T-helper 1 cell treated with Interleukin-12 subunit alpha and Interleukin-12 subunit beta and Interleukin-4 antibody, amounts not matched to agents 30 μg/mL and 1 μg/mL, for 36 hours (primary cell): ENCODE measurements around the gene SMYD4.

Experiments used
- H3K27ac Mint-ChIP-seq: one replicate; pipeline ENCODE4 v1.8.0; 2021; ENCODE audit warnings: mild to moderate bottlenecking, mixed read lengths
- H3K27me3 Mint-ChIP-seq: one replicate; pipeline ENCODE4 v1.8.0; 2021; ENCODE audit warnings: low read depth, mixed read lengths
- H3K36me3 Mint-ChIP-seq: one replicate; pipeline ENCODE4 v1.8.0; 2021; ENCODE audit warnings: low read depth, mixed read lengths
- H3K4me1 Mint-ChIP-seq: one replicate; pipeline ENCODE4 v1.8.0; 2021; ENCODE audit warnings: low read depth, mixed read lengths
- H3K4me3 Mint-ChIP-seq: one replicate; pipeline ENCODE4 v1.8.0; 2021; ENCODE audit warnings: mild to moderate bottlenecking, moderate library complexity, mixed read lengths
- H3K9me3 Mint-ChIP-seq: one replicate; pipeline ENCODE4 v1.8.0; 2021; ENCODE audit warnings: mixed read lengths

The SMYD4 gene

DNA sequence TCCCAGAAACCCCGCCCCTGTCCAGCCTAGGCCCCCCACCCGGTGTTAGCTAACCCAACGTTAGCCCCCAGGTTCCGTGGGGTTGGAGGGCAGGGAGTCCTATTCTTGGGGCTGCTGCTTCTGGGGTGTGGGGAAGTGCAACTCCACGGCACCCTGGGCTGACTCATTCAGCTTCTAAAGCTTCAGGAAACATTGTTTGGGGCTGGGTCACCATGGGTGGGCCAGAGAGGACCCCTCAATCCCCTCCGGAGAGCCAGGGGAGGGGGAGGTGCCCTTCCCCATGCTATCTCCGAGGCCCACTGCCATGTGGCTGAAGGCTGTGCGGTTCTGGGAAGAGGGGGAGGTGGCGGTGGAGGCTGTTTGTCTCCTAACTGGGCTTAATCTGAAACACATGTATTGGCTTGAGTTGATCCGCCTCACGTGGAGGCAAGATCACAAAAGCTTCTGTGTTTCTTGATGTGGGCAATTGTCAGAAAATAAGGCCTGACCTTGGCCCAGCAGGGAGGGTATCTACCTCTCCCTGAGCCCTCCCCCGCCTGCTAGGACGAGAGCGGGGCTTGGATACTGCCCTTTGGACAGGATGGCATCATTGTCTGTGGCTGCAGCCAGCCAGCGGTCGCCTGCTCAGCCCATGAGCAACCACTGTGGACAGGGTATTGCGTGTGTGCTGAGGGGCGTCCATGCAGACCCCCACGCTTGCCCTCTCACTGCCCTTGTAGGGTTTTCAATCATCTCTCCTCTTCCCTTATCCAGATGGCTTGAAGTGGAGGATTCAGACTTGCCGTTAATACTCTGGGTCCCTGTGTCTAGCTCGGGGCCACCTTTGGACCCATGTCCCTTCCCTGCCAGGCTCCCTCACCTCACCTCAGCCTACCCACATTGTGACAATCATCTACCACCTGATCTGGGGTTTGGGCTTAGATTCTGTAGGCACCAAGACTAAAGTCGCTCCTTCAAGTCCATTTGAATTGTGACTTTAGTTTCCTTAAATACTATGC lies 66.5 kb downstream of the SMYD4 start:
- H3K4me1 Mint-ChIP-seq = peaks cover 26% of the 10 kb centered on the region
- no peaks in the 10 kb centered on the region for H3K9me3 Mint-ChIP-seq
- peak overlapping the region; percentile 54 for H3K4me3 Mint-ChIP-seq

DNA sequence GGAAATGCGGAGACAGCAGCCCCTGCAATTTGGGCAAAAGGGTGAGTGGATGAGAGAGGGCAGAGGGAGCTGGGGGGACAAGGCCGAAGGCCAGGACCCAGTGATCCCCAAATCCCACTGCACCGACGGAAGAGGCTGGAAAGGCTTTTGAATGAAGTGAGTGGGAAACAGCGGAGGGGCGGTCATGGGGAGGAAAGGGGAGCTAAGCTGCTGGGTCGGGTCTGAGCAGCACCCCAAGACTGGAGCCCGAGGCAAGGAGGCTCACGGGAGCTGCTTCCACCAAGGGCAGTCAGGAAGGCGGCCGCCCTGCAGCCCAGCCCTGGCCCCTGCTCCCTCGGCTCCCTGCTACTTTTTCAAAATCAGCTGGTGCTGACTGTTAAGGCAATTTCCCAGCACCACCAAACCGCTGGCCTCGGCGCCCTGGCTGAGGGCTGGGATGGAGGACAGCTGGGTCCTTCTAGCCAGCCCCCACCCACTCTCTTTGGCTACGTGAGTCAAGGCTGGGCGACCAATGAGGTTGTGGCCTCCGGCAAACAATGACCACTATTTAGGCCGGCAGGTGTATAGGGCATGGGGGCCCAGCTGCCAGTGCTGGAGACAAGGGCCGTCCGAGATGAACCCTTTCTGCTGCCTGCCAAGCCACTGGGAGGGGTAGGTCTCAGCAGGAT lies 67.3 kb downstream of the SMYD4 start:
- Mint-ChIP-seq H3K27me3 (no peaks in the 10 kb centered on the region), H3K9me3 (no peaks in the 10 kb centered on the region), H3K4me1 (peaks cover 24% of the 10 kb centered on the region), H3K36me3 (peaks cover 4% of the 10 kb centered on the region), H3K27ac (peak overlapping the region; percentile 65), H3K4me3 (no peak overlapping the region)

More for the DNA sequence above, 66.5 kb downstream of the SMYD4 start:
- Mint-ChIP-seq H3K36me3 (peaks cover 4% of the 10 kb centered on the region), H3K27ac (peak overlapping the region; percentile 91), H3K27me3 (no peaks in the 10 kb centered on the region)

DNA sequence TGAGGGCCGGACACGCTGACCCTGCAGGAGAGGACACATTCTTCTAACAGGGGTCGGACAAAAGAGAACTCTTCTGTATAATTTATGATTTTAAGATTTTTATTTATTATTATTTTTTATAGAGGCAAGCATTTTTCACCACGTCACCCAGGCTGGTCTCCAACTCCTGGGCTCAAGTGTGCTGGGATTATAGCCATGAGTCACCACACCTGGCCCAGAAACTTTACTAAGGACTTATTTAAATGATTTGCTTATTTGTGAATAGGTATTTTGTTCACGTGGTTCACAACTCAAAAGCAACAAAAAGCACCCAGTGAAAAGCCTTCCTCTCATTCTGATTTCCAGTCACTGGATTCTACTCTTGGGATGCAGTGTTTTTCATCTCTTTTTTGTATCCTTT lies 70.2 kb downstream of the SMYD4 start:
- H3K27ac Mint-ChIP-seq = no peak overlapping the region
- no peak overlapping the region for H3K4me3 Mint-ChIP-seq
- H3K27me3 Mint-ChIP-seq = peaks cover 3% of the 10 kb centered on the region
- H3K9me3 Mint-ChIP-seq = no peaks in the 10 kb centered on the region
- H3K36me3 Mint-ChIP-seq = peaks cover 4% of the 10 kb centered on the region
- H3K4me1 Mint-ChIP-seq = peaks cover 23% of the 10 kb centered on the region

DNA sequence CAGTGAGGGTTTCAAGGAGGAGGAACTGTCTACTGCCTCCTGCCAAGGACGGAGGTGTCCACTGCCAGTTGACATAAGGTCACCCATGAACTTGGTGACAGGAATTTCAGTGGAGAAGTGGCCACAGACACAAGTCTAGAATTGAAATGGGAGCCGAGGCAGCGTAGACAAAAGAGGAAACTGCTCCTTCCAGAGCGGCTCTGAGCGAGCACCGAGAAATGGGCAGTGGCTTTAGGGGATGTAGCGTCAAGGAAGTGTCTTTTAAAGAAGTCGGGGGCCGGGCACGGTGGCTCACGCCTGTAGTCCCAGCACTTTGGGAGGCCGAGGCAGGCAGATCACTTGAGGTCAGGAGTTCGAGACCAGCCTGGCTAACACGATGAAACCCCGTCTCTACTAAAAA lies 70.9 kb downstream of the SMYD4 start:
- peaks cover 3% of the 10 kb centered on the region for H3K27me3 Mint-ChIP-seq
- no peaks in the 10 kb centered on the region for H3K9me3 Mint-ChIP-seq
- no peak overlapping the region for H3K4me3 Mint-ChIP-seq
- peaks cover 16% of the 10 kb centered on the region for H3K4me1 Mint-ChIP-seq
- no peak overlapping the region for H3K27ac Mint-ChIP-seq
- no peaks in the 10 kb centered on the region for H3K36me3 Mint-ChIP-seq

DNA sequence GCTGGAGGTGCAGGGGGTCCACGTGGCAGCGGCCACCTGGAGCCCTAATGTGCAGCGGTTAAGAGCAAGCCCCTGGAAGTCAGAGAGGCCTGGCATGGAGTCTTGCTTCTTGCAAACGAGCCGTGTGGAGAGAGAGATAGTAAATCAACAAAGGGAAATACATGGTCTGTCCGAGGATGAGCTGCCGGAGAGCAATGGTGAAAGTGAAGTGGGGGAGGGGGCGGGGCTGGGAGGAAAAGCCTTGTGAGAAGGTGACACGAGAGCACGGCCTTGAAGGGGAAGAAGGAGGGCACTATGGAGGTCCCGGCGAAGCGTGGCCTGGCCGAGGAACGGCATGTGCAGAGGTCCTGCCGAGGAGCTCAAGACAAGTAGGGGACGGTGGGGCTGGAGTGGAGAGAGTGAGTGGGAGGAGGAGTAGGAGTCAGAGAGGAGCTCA lies 73.9 kb downstream of the SMYD4 start:
- Mint-ChIP-seq H3K9me3 (no peaks in the 10 kb centered on the region), H3K4me3 (no peak overlapping the region), H3K36me3 (no peaks in the 10 kb centered on the region), H3K27me3 (peaks cover 3% of the 10 kb centered on the region), H3K27ac (no peak overlapping the region), H3K4me1 (peaks cover 3% of the 10 kb centered on the region)

DNA sequence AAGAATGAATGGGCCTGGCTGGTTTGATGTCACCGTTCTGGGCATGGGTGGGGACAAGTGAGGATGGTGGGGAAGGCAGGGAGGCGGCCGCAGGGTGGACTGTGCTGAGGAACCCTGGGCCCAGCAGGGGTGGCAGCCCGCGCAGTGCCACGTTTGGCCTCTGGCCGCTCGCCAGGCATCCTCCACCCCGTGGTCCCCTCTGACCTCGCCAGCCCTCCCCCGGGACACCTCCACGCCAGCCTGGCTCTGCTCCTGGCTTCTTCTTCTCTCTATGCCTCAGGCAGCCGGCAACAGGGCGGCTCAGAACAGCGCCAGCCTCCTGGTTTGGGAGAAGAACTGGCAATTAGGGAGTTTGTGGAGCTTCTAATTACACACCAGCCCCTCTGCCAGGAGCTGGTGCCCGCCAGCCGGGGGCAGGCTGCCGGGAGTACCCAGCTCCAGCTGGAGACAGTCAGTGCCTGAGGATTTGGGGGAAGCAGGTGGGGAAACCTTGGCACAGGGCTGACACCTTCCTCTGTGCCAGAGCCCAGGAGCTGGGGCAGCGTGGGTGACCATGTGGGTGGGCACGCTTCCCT lies 74.4 kb downstream of the SMYD4 start:
- no peaks in the 10 kb centered on the region for H3K36me3 Mint-ChIP-seq
- no peaks in the 10 kb centered on the region for H3K9me3 Mint-ChIP-seq
- H3K27me3 Mint-ChIP-seq = peaks cover 3% of the 10 kb centered on the region
- no peak overlapping the region for H3K4me3 Mint-ChIP-seq
- no peak overlapping the region for H3K27ac Mint-ChIP-seq
- H3K4me1 Mint-ChIP-seq = peaks cover 2% of the 10 kb centered on the region

DNA sequence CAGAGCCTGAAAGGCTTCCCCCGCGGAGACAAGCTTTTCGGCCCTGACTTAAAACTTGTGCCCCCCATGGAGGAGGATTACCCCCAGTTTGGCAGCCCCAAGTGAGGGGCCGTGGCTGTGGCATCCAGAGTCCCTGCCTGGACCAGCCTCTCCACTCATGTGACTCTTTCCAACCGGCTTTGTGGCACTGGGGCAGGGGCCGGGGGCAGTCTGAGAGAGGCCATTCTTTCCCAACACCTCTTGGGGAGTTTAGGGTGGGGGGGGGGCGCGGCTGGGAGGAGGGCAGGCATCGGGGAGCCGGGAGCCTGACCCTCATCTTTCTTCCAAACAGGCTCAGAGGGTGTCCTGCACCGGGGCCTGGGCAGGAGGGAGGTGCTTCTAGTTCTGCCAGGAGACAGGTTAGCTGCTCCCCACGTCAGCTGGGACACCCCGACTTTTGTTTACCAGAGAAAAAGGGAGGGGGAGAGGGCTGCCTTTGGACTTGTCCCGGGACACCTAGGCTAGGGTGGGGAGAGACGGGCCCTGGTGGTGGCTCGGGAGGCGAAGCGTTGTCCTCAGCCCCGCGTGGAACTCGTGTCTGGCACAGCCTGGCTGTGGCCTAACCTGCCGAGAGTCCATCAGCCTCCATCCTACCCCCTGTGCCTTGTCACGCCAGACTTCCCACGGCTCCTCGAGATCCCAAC lies 75.1 kb downstream of the SMYD4 start:
- Mint-ChIP-seq H3K36me3 (no peaks in the 10 kb centered on the region), H3K4me3 (no peak overlapping the region), H3K27me3 (peaks cover 3% of the 10 kb centered on the region), H3K27ac (no peak overlapping the region), H3K9me3 (no peaks in the 10 kb centered on the region), H3K4me1 (peaks cover 2% of the 10 kb centered on the region)

DNA sequence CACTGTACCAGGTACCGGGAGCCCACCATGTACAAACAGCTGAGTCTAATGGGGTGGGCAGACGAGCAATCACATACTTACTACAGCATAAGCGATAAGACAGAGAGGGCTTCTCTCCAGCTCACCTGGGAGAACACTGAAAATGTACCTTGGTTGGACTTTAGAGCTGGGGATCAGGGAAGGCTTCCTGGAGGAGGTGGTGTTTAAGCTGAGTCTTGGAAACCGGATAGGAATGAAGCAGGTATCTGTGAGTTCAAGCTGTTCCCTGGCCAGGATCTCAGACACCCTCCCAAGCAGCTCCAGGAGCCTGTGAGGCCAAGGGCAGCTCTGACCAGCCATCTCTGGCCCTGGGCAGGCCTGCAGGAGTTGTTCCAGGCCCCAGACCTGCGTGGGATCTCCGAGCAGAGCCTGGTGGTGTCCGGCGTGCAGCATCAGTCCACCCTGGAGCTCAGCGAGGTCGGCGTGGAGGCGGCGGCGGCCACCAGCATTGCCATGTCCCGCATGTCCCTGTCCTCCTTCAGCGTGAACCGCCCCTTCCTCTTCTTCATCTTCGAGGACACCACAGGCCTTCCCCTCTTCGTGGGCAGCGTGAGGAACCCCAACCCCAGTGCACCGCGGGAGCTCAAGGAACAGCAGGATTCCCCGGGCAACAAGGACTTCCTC lies 75.8 kb downstream of the SMYD4 start:
- Mint-ChIP-seq H3K27me3 (peaks cover 3% of the 10 kb centered on the region), H3K4me3 (no peak overlapping the region), H3K9me3 (no peaks in the 10 kb centered on the region), H3K36me3 (no peaks in the 10 kb centered on the region), H3K4me1 (peaks cover 2% of the 10 kb centered on the region), H3K27ac (no peak overlapping the region)

DNA sequence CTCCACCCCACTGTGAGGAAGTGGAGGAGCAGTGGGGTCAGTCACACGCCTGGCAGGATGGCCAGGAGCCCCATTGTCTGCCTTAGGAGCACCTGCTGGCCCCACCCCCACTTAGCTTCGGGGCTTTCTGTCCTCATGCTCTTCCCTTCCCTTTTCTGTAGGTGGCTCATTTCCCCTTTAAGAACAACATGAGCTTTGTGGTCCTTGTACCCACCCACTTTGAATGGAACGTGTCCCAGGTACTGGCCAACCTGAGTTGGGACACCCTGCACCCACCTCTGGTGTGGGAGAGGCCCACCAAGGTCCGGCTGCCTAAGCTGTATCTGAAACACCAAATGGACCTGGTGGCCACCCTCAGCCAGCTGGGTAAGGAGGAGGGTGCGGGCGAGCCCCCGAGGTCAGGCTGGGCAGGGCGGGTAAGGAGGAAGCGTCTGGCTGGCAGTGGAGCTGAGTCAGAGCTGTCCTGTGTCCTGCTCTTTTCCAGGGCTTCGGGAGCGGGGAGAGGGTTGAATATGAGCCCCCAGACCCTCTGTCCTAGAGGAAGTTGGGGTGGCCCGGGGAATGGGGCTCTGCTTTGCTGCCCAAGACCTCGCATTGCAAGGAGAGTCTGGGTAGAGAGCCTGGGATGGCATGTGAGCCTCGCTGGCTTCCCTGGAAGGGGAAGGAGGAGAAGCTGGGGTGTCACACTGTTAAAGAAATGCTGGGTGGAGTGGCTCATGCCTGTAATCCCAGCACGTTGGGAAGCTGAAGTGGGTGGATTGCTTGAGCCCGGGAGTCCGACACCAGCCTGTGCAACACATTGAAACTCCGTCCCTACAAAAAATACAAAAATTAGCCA lies 77.1 kb downstream of the SMYD4 start:
- Mint-ChIP-seq H3K4me1 (no peaks in the 10 kb centered on the region), H3K27me3 (peaks cover 3% of the 10 kb centered on the region), H3K9me3 (no peaks in the 10 kb centered on the region), H3K4me3 (no peak overlapping the region), H3K27ac (no peak overlapping the region), H3K36me3 (no peaks in the 10 kb centered on the region)

DNA sequence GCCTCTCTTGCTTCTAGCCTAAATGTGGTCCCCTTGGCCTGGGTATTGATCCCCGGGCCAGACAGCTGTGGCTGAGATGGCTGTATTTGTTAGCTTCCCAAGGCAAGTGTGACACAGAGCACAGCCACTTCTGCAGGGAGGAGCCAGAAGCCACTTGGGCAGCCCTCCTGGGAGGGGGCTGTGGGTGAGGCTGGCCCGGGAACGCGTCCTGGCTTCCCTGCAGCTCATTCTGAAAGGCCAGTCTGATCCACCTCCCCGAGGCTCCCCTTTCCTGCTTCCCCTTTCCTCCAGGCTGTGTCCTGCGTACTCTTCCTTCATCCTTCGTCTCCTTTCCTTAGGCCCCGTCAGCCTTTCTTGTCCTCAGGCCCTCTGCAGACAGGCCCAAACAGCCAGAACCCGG lies 79.1 kb downstream of the SMYD4 start:
- H3K27ac Mint-ChIP-seq = no peak overlapping the region

DNA sequence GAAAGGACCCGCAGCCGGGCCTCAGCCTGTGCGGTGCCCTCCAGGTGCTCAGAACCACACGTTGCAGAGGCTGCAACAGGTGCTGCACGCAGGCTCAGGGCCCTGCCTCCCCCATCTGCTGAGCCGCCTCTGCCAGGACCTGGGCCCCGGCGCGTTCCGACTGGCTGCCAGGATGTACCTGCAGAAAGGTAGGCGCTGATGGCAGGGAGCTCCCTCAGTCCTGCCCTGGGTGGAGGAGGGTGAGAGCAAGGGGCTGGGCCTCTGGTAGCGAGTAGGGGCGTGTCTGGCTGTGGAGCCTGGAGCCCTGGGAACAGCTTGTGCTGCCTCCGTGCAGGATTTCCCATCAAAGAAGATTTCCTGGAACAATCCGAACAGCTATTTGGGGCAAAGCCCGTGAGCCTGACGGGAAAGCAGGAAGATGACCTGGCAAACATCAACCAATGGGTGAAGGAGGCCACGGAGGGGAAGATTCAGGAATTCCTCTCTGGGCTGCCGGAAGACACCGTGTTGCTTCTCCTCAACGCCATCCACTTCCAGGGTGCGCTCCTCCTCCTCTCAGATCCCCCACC lies 82.6 kb downstream of the SMYD4 start:
- no peaks in the 10 kb centered on the region for H3K9me3 Mint-ChIP-seq
- H3K4me3 Mint-ChIP-seq = no peak overlapping the region
- no peaks in the 10 kb centered on the region for H3K27me3 Mint-ChIP-seq
- no peak overlapping the region for H3K27ac Mint-ChIP-seq
- no peaks in the 10 kb centered on the region for H3K36me3 Mint-ChIP-seq
- no peaks in the 10 kb centered on the region for H3K4me1 Mint-ChIP-seq

More for the DNA sequence above, 79.1 kb downstream of the SMYD4 start:
- no peaks in the 10 kb centered on the region for H3K9me3 Mint-ChIP-seq
- H3K4me1 Mint-ChIP-seq = no peaks in the 10 kb centered on the region
- H3K36me3 Mint-ChIP-seq = no peaks in the 10 kb centered on the region
- H3K4me3 Mint-ChIP-seq = no peak overlapping the region
- no peaks in the 10 kb centered on the region for H3K27me3 Mint-ChIP-seq

DNA sequence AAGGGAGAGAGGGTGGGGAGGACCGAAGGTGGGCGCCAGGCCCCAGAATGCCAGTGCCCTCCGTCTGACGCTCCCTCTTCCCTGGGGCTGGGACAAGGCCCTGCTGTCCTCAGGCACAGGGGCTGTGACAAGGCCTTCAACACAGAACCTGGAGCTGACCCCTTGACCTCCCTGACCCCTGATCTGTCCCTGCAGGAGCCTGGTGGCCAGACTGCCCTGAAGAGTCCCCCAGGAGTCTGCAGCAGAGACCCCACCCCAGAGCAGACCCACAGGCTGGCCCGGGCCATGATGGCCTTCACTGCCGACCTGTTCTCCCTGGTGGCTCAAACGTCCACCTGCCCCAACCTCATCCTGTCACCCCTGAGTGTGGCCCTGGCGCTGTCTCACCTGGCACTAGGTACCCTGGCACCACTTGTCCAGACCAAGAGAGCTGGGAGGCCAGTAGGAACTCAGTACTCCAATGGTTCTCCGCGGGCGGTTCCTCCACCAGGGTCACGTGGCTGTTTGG lies 84.1 kb downstream of the SMYD4 start:
- H3K9me3 Mint-ChIP-seq = no peaks in the 10 kb centered on the region
- H3K36me3 Mint-ChIP-seq = no peaks in the 10 kb centered on the region
- H3K4me1 Mint-ChIP-seq = no peaks in the 10 kb centered on the region
- no peaks in the 10 kb centered on the region for H3K27me3 Mint-ChIP-seq
- no peak overlapping the region for H3K27ac Mint-ChIP-seq
- no peak overlapping the region for H3K4me3 Mint-ChIP-seq
